ENCODE data around the gene CKS1B. TPM values are rescaled to one million over a fixed set of nuclear protein-coding genes. Genes with fewer than 3 reads are reported as not detected.
A peak's percentile ranks its signal among the peaks of the same experiment; 100 is the strongest.
"Not testable (repeated sequence)": the region's sequence is repeated elsewhere in the genome, so short reads cannot be mapped to it uniquely, and the experiment has no call there.

Gene CKS1B
- total and polyA plus RNA-seq, 4 donors, result 19.3 to 58.9 (median 32.2) TPM

- peak; percentile 99 for ATAC-seq (ENCODE audit: low FRiP score)
- peaks cover 0 to 2% of the 10 kb centered on the region in 2 donors for H3K4me1 ChIP-seq (ENCODE audit: control insufficient read depth in 1 of 2, insufficient read depth in 2 of 2, low read length in 2 of 2)
- 0 to 1% methylated on average over 26 of the region's 26 CpGs for WGBS, 2 donors
- peak; percentile 96 to 97 for DNase-seq
- H3K9me3 ChIP-seq (ENCODE audit: control insufficient read depth, low read length), result no peaks in the 10 kb centered on the region
- no peaks in the 10 kb centered on the region for H3K36me3 ChIP-seq (ENCODE audit: control insufficient read depth in 1 of 2, insufficient read depth in 2 of 2, low read length in 1 of 2)
- no peak within 1 kb of the TSS for H3K27ac ChIP-seq (ENCODE audit: low read depth in 1 of 2, low read length in 2 of 2)
- intact Hi-C loops (cut with DNase I), result no loop called here
- no peaks in the 10 kb centered on the region for H3K27me3 ChIP-seq (ENCODE audit: control insufficient read depth in 1 of 2, insufficient read depth in 2 of 2, low read length in 1 of 2)
- H3K4me3 ChIP-seq (ENCODE audit: low read length in 2 of 2), result peak within 1 kb of the TSS; percentile 77 to 90
These were observed 8.6 kb downstream of the CKS1B start, which contains the start of gene FLAD1 for GRCh38 chr1:154982897-154983648. FLAD1 (plus strand) TSS chr1:154983344; CDS start chr1:154983695, 351 bp downstream.

- H3K9me3 ChIP-seq (ENCODE audit: control insufficient read depth, low read length), result no peaks in the 10 kb centered on the region
- DNase-seq, result no peak
These were observed 9.4 kb downstream of the CKS1B start for GRCh38 chr1:154983776-154984466.

DNA sequence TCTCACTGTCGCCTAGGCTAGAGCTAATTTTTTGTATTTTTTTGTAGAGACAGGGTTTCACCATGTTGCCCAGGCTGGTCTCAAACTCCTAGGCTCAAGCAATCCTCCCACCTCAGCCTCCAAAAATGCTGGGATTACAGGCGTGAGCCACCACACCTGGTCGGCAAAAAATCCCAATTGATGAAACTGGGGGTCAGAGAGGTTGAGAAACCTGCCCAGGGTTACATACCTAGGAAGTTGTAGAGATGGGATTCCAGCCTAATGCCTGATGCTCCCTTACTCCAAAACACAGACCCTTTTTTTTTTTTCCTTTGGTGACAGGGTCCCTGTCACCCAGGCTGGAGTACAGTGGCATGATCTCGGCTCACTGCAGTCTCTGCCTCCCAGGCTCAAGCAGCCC, 12.3 kb downstream of the CKS1B start:
- 89% methylated on average over 4 of the region's 4 CpGs for WGBS, 2 donors
- H3K4me1 ChIP-seq (ENCODE audit: control insufficient read depth in 1 of 2, insufficient read depth in 2 of 2, low read length in 2 of 2); H3K27me3 ChIP-seq (ENCODE audit: control insufficient read depth in 1 of 2, insufficient read depth in 2 of 2, low read length in 1 of 2); ATAC-seq (ENCODE audit: low FRiP score); intact Hi-C loops (cut with DNase I); H3K9me3 ChIP-seq (ENCODE audit: control insufficient read depth, low read length); H3K27ac ChIP-seq (ENCODE audit: low read depth in 1 of 2, low read length in 2 of 2); H3K36me3 ChIP-seq (ENCODE audit: control insufficient read depth in 1 of 2, insufficient read depth in 2 of 2, low read length in 1 of 2); DNase-seq; H3K4me3 ChIP-seq (ENCODE audit: low read length in 2 of 2): not testable (repeated sequence)

More at GRCh38 chr1:154983776-154984466, 9.4 kb downstream of the CKS1B start:
- H3K4me3 ChIP-seq (ENCODE audit: low read length in 2 of 2), result peak overlapping the region; percentile 77 to 90
- H3K36me3 ChIP-seq (ENCODE audit: control insufficient read depth in 1 of 2, insufficient read depth in 2 of 2, low read length in 1 of 2), result no peaks in the 10 kb centered on the region
- peaks cover 0 to 2% of the 10 kb centered on the region in 2 donors for H3K4me1 ChIP-seq (ENCODE audit: control insufficient read depth in 1 of 2, insufficient read depth in 2 of 2, low read length in 2 of 2)
- H3K27me3 ChIP-seq (ENCODE audit: control insufficient read depth in 1 of 2, insufficient read depth in 2 of 2, low read length in 1 of 2), result no peaks in the 10 kb centered on the region
- WGBS, 2 donors, result 18 to 19% methylated on average over 17 of the region's 17 CpGs
- no peak overlapping the region for H3K27ac ChIP-seq (ENCODE audit: low read depth in 1 of 2, low read length in 2 of 2)
- intact Hi-C loops (cut with DNase I), result no loop called here
- no peak for ATAC-seq (ENCODE audit: low FRiP score)

- Histone ChIP-seq H3K4me3 (ENCODE audit: low read length in 2 of 2) (no peak overlapping the region), H3K9me3 (ENCODE audit: control insufficient read depth, low read length) (no peaks in the 10 kb centered on the region), H3K4me1 (ENCODE audit: control insufficient read depth in 1 of 2, insufficient read depth in 2 of 2, low read length in 2 of 2) (peaks cover 0 to 2% of the 10 kb centered on the region in 2 donors), H3K36me3 (ENCODE audit: control insufficient read depth in 1 of 2, insufficient read depth in 2 of 2, low read length in 1 of 2) (peaks cover 2 to 4% of the 10 kb centered on the region in 2 donors), H3K27ac (ENCODE audit: low read depth in 1 of 2, low read length in 2 of 2) (no peak overlapping the region), H3K27me3 (ENCODE audit: control insufficient read depth in 1 of 2, insufficient read depth in 2 of 2, low read length in 1 of 2) (no peaks in the 10 kb centered on the region)
- whole genome bisulfite sequencing, 2 donors, result 84 to 86% methylated on average over 6 of the region's 6 CpGs
- ATAC-seq (ENCODE audit: low FRiP score) (no peak), DNase-seq (no peak)
- intact Hi-C loops (cut with DNase I), result no loop called here
These were observed 12.8 kb downstream of the CKS1B start for GRCh38 chr1:154987326-154987725.

GRCh38 chr1:154988058-154988954, 13.8 kb downstream of the CKS1B start:
- Histone ChIP-seq H3K9me3 (ENCODE audit: control insufficient read depth, low read length) (no peaks in the 10 kb centered on the region), H3K4me1 (ENCODE audit: control insufficient read depth in 1 of 2, insufficient read depth in 2 of 2, low read length in 2 of 2) (no peaks in the 10 kb centered on the region), H3K27ac (ENCODE audit: low read depth in 1 of 2, low read length in 2 of 2) (no peak overlapping the region), H3K36me3 (ENCODE audit: control insufficient read depth in 1 of 2, insufficient read depth in 2 of 2, low read length in 1 of 2) (peaks cover 2 to 4% of the 10 kb centered on the region in 2 donors), H3K27me3 (ENCODE audit: control insufficient read depth in 1 of 2, insufficient read depth in 2 of 2, low read length in 1 of 2) (no peaks in the 10 kb centered on the region), H3K4me3 (ENCODE audit: low read length in 2 of 2) (no peak overlapping the region)
- ATAC-seq (ENCODE audit: low FRiP score) (no peak), DNase-seq (peak in 1 of 2 donors; percentile 39)
- intact Hi-C loops (cut with DNase I), result no loop called here
- WGBS, 2 donors, result 82 to 85% methylated on average over 17 of the region's 17 CpGs

DNA sequence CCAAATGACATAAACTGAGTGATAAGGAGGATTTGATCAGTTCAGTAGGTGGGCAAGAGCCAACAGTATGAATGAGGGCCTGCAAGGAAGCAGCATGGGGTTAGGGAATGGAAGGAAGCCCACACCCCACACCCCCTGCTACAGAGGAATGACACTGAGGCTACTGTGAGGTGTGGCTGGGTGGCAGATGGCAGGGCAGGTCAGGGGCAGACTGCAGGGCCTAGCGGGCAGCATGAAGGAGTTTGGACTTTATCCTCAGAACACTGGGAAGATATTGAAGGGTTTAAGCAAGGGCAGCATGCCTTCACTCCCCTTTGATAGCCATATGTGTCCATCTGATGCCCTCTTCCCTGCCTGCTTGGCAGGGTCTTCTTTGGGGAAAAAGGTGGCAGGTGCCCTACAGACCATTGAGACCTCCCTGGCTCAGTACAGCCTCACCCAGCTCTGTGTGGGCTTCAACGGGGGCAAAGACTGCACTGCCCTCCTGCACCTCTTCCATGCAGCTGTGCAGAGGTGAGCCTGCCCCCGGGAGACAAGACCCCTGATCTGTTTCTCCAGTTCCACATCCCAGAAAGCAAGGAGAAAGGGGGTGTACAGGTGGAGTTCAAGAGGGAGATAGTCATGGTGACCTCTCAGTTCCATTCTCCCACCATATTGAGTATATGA, 14.8 kb downstream of the CKS1B start:
- Histone ChIP-seq H3K4me3 (ENCODE audit: low read length in 2 of 2) (no peak overlapping the region), H3K36me3 (ENCODE audit: control insufficient read depth in 1 of 2, insufficient read depth in 2 of 2, low read length in 1 of 2) (peaks cover 2 to 4% of the 10 kb centered on the region in 2 donors), H3K27ac (ENCODE audit: low read depth in 1 of 2, low read length in 2 of 2) (no peak overlapping the region), H3K9me3 (ENCODE audit: control insufficient read depth, low read length) (no peaks in the 10 kb centered on the region), H3K4me1 (ENCODE audit: control insufficient read depth in 1 of 2, insufficient read depth in 2 of 2, low read length in 2 of 2) (no peaks in the 10 kb centered on the region), H3K27me3 (ENCODE audit: control insufficient read depth in 1 of 2, insufficient read depth in 2 of 2, low read length in 1 of 2) (no peaks in the 10 kb centered on the region)
- 84 to 85% methylated on average over 3 of the region's 3 CpGs for WGBS, 2 donors
- DNase-seq (no peak), ATAC-seq (ENCODE audit: low FRiP score) (no peak)
- intact Hi-C loops (cut with DNase I), result no loop called here

GRCh38 chr1:154990276-154990675, 15.8 kb downstream of the CKS1B start:
- no peak overlapping the region for H3K4me3 ChIP-seq (ENCODE audit: low read length in 2 of 2)
- intact Hi-C loops (cut with DNase I), result no loop called here
- peaks cover 2 to 4% of the 10 kb centered on the region in 2 donors for H3K36me3 ChIP-seq (ENCODE audit: control insufficient read depth in 1 of 2, insufficient read depth in 2 of 2, low read length in 1 of 2)
- no peaks in the 10 kb centered on the region for H3K4me1 ChIP-seq (ENCODE audit: control insufficient read depth in 1 of 2, insufficient read depth in 2 of 2, low read length in 2 of 2)
- no peak overlapping the region for H3K27ac ChIP-seq (ENCODE audit: low read depth in 1 of 2, low read length in 2 of 2)
- H3K27me3 ChIP-seq (ENCODE audit: control insufficient read depth in 1 of 2, insufficient read depth in 2 of 2, low read length in 1 of 2), result no peaks in the 10 kb centered on the region
- no peak for ATAC-seq (ENCODE audit: low FRiP score)
- WGBS, 2 donors, result 91 to 92% methylated on average over 8 of the region's 8 CpGs
- H3K9me3 ChIP-seq (ENCODE audit: control insufficient read depth, low read length), result no peaks in the 10 kb centered on the region
- no peak for DNase-seq
